Rectal smooth muscle tissue (tissue), 1 donor: ENCODE measurements around the gene UROC1.

ENCODE experiments used
- H3K27ac ChIP-seq: one replicate; pipeline ENCODE4 v1.7.0; 2013; ENCODE audit warnings: low read depth, low read length, inconsistent platforms
- H3K27me3 ChIP-seq: one replicate; pipeline ENCODE4 v1.7.0; 2013; ENCODE audit warnings: low read length; ENCODE audit not compliant: control insufficient read depth, insufficient read depth
- H3K36me3 ChIP-seq: one replicate; pipeline ENCODE4 v1.7.0; 2013; ENCODE audit warnings: low read length; ENCODE audit not compliant: control insufficient read depth, insufficient read depth
- H3K4me1 ChIP-seq: one replicate; pipeline ENCODE4 v1.7.0; 2013; ENCODE audit warnings: low read length; ENCODE audit not compliant: control insufficient read depth, insufficient read depth
- H3K4me3 ChIP-seq: one replicate; pipeline ENCODE4 v1.7.0; 2013; ENCODE audit warnings: low read length
- H3K9ac ChIP-seq: one replicate; pipeline ENCODE4 v1.7.0; 2013; ENCODE audit warnings: low read length

Gene UROC1

DNA sequence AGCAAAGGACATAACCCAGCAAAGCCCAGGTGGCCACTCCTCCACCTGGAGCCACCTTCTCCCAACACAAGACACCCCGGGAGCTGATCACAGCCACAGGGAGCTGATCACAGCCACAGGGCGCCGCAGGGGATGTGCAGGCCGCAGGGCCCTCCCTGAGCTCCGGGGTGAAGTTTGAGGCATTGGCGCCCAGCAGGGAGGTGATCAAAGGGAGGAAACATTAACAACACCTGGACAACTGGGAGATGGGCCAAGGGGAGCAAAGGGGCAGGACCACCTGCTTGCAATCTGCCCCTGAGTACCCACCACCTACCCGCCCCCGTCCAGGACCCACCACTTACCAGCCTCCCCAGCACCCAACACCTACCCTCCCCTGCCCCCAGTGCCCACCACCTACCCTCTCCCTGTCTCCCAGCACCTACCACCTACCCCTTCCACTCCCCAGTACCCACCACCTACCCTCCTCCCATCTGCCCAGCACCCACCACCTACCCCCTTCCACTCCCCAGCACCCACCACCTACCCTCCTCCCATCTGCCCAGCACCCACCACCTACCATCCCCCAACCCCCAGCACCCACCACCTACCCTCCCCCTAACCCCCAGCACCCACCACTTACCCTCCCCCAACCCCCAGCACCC, 2.4 kb downstream of the UROC1 start:
- no peaks in the 10 kb centered on the region for H3K36me3 ChIP-seq
- H3K27me3 ChIP-seq: no peaks in the 10 kb centered on the region
- no peaks in the 10 kb centered on the region for H3K4me1 ChIP-seq
- H3K27ac ChIP-seq: no peak overlapping the region
- no peak overlapping the region for H3K9ac ChIP-seq
- H3K4me3 ChIP-seq: no peak overlapping the region

DNA sequence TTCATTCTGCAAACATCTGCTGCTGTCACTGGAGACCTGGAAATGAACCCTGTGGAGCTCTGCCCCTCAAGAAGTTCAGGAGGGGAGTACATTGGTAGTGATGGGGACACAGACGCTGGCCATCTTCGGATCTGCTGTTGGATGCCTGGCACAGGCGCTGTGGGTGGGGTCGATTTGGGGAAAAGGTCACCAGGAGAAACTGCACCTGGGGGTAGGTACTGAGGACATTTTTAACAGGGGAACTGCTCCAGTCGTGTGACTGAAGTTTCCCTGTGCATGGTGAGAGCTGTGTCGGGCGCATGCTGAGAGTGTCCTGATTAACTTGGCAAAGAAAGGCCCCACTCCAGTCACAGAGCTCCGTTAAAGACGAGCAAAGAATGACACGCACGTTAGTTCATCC, 3.4 kb downstream of the UROC1 start:
- no peak overlapping the region for H3K9ac ChIP-seq
- H3K4me3 ChIP-seq: no peak overlapping the region
- no peaks in the 10 kb centered on the region for H3K4me1 ChIP-seq
- H3K36me3 ChIP-seq: no peaks in the 10 kb centered on the region
- H3K27me3 ChIP-seq: no peaks in the 10 kb centered on the region
- H3K27ac ChIP-seq: no peak overlapping the region

DNA sequence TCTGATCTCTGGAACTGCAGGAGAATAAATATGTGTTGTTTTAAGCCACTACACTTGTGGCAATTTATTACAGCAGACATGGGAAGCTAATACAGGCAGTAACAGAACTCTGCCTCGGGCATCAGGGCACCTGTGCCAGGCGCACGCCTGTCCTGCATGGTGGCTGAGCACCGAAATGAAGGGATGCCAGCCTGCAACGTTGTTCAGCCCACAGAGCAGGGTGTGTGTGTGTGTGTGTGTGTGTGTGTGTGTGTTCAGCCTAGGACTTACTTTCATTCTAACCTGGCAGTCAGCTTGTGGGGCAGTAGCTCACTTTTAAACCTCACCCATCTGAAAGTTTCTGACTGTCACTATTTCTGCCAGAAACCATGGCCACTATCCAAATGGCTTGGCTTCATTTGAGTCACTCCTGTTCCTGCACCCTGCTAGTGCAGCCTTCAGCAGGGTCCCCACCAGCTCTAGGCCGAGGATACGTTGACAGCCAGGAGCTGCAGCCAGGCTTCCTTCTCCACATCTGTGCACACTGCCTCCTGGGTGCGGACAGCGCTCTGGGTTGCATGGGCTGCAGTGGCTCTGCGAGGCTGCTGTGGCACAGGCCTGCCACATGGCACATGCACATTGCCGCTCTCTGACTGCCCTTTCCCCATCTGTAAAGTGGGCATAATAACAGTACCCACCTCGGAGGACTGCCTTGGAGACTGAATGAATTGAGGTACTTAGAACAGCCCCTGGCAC, 4.5 kb downstream of the UROC1 start:
- Histone ChIP-seq H3K9ac (no peak overlapping the region), H3K27me3 (no peaks in the 10 kb centered on the region), H3K27ac (no peak overlapping the region), H3K4me1 (no peaks in the 10 kb centered on the region), H3K36me3 (no peaks in the 10 kb centered on the region), H3K4me3 (no peak overlapping the region)

DNA sequence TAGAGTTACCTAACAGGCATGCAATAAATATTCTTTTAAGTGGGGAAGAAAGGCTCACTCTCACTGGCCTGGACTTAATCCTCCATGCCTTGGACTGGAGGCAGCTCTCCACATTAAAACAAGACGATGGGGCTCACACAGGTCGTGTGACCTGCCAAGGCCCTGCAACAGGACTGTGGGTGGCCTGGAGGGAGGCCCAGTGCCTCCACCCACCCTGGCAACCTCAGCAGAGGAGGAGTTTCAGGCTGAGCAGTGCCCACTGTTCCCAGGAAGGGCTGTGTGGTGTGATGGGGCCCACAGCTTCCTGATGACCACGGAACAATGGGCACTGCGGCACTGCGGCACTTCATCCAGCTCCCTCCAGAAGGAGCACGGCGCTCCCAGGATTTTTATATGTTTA, 5.5 kb downstream of the UROC1 start:
- H3K27ac ChIP-seq: no peak overlapping the region
- no peak overlapping the region for H3K9ac ChIP-seq
- no peaks in the 10 kb centered on the region for H3K4me1 ChIP-seq
- H3K36me3 ChIP-seq: no peaks in the 10 kb centered on the region
- H3K27me3 ChIP-seq: no peaks in the 10 kb centered on the region
- no peak overlapping the region for H3K4me3 ChIP-seq

DNA sequence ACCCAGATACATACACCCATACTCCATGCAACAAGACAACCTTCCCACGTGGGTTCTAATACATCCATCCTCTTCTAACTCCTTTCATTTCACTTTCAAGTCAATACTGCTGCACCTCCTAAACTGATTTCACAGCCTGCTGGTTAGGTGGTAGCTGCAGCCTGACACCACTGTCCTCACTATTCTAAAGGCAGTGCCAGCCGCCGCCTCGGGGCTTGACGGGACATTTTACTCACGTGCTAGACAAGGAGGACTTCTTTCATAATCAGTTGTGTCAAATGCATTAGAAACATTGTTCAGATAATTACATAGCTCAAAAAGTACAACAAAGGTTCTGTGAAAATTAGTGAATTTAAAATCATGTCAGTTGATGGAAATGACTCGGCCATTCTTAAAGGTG, 6.3 kb downstream of the UROC1 start:
- Histone ChIP-seq H3K9ac (no peak overlapping the region), H3K4me3 (no peak overlapping the region), H3K27me3 (no peaks in the 10 kb centered on the region), H3K36me3 (no peaks in the 10 kb centered on the region), H3K27ac (no peak overlapping the region), H3K4me1 (no peaks in the 10 kb centered on the region)

DNA sequence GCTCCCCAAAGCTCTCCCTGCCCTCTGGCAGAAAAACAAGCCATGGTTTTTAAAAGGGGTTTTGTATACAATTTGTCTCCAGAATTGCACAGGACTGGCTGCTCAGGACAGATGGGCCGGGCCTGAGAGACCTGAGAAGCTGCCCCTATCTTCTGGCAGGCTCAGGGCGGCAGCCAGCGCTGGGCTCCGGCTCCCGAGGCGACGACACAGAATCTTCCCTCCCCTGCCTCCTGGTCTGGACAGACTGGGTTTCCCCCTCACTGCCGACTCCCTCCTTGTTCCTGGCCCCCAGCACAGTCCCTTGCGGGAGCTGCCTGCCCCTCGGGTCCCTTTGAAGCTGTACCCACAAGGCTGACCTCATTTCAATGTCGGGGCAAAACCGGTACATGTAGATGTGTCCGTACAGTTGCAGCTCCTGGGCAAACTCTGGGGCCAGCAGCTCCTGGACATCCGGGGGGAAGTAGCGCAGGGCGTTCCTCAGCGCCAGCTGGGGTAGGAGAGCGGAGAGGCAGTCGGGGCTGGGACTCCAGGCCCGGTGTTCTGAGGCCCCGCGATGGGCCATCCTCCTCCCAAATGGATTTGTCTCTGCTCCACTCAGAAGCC, 7.2 kb downstream of the UROC1 start:
- H3K36me3 ChIP-seq: no peaks in the 10 kb centered on the region
- H3K9ac ChIP-seq: no peak overlapping the region
- H3K4me3 ChIP-seq: no peak overlapping the region
- H3K4me1 ChIP-seq: no peaks in the 10 kb centered on the region
- H3K27ac ChIP-seq: no peak overlapping the region
- no peaks in the 10 kb centered on the region for H3K27me3 ChIP-seq

DNA sequence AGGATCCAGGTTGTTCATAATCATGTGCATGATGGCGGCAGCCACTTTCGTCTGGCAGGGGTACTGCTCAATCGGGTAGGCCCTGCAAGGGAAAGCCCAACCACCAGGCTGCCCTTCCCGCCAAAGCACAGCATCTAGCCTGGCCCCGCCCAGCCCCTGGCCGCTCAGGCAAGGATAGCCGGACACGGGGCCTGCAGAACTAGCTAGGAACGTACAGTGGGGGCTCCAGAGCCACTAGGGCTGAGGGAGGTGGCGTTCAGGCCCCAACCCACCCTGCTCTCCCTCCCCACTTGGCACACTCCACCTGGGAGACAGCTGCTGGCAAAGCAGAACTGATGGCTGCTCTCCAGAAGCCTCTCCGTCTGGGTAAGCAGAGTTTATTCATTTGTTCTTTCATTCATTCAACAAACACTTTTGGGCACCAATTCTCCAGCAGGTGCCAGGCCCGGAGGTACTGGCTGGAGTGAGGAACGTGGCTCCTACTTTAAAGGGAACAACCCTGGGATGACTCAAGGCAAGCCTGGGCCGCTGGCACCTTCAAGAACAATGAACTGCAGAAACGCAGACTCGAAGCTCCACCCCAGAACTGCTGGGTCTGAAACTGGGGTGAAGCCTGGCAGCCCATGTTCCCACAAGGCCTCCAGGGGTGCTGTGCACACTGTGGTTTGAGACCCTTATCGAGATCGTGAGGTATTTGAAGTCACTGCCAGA, 7.8 kb downstream of the UROC1 start:
- Histone ChIP-seq H3K4me1 (no peaks in the 10 kb centered on the region), H3K4me3 (no peak overlapping the region), H3K36me3 (no peaks in the 10 kb centered on the region), H3K27me3 (no peaks in the 10 kb centered on the region), H3K9ac (no peak overlapping the region), H3K27ac (no peak overlapping the region)

DNA sequence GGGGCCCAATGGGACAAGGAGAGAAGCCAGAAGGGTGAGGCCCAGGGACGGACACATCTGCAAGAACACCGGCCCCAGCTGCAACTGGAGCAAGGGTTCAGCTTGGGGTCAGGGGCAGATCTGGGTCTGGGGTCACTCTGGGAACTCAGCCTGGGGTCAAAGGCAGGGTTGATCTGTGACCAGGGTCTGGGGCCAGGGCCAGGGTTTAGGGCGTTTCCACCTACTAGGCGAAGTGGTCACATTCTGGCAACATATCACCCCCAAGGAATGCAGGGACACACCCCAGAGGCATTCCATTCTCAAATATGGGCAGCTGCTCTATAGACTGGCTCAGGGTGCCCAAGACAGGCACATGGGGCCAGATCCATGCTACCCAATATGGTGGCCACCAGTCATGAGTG, 9.0 kb downstream of the UROC1 start:
- no peak overlapping the region for H3K27ac ChIP-seq
- no peaks in the 10 kb centered on the region for H3K4me1 ChIP-seq
- no peaks in the 10 kb centered on the region for H3K36me3 ChIP-seq
- H3K4me3 ChIP-seq: no peak overlapping the region
- no peaks in the 10 kb centered on the region for H3K27me3 ChIP-seq
- H3K9ac ChIP-seq: no peak overlapping the region

DNA sequence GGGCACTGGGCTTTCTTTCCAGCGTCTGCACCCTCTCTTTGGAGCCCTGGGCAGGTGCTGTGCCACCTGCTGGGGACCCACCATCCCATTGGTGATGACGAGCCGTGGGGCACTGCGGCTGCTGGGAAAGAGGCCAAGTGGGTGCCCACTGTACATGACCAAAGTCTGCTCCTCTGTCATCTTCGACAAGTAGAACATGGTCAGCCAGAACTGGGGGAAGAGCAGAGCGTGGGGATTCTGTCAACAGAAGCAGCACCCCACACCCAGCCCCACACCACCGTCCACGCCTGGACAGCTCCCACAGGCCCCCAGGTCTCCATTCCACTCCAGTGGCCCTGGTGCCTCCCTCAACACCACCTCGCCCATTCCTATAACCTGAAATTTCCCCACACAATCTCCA, 9.7 kb downstream of the UROC1 start:
- Histone ChIP-seq H3K36me3 (no peaks in the 10 kb centered on the region), H3K27ac (no peak overlapping the region), H3K9ac (no peak overlapping the region), H3K4me1 (no peaks in the 10 kb centered on the region), H3K4me3 (no peak overlapping the region), H3K27me3 (no peaks in the 10 kb centered on the region)

DNA sequence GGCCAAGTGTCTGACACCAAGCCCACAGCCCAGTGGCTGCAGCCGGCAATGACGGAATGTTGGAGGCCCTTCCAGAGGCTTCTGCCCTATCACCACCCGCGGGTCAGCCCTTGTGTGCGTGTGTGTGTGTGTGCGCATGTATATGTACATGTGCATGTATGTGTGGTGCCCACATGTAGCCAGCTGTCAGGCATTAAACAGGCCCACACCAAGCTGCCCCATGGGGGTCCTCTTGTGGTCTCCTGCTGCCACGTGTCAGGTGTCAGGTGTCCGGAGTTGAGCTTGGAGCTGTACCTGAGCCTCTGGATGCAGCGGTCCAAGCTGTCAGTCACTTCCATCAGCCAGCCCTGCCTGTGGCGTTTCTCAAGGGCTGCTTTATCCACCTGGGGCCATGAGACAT, 13.9 kb downstream of the UROC1 start:
- no peak overlapping the region for H3K9ac ChIP-seq
- H3K4me1 ChIP-seq: no peaks in the 10 kb centered on the region
- H3K27me3 ChIP-seq: no peaks in the 10 kb centered on the region
- H3K36me3 ChIP-seq: no peaks in the 10 kb centered on the region
- no peak overlapping the region for H3K4me3 ChIP-seq
- no peak overlapping the region for H3K27ac ChIP-seq

DNA sequence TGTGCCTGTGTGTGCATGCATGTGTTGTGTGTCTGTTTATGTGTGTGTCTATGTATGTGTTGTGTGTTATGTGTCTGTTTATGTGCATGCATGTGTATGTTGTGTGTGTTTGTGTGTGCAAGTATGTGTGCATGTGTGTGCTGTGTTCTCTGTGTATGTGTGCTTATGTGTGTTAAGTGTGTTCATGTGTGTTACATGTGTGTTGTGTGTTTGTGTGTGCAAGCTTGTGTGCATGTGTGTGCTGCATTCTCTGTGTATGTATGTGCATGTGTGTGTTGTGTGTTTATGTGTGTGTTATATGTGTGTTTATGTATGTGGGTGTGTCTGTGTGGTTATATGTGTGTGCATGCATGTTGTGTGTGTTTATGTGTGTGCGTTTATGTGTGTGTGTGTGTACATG, 14.9 kb downstream of the UROC1 start:
- no peaks in the 10 kb centered on the region for H3K4me1 ChIP-seq
- H3K4me3 ChIP-seq: no peak overlapping the region
- no peaks in the 10 kb centered on the region for H3K36me3 ChIP-seq
- H3K27ac ChIP-seq: no peak overlapping the region
- H3K27me3 ChIP-seq: no peaks in the 10 kb centered on the region
- no peak overlapping the region for H3K9ac ChIP-seq

DNA sequence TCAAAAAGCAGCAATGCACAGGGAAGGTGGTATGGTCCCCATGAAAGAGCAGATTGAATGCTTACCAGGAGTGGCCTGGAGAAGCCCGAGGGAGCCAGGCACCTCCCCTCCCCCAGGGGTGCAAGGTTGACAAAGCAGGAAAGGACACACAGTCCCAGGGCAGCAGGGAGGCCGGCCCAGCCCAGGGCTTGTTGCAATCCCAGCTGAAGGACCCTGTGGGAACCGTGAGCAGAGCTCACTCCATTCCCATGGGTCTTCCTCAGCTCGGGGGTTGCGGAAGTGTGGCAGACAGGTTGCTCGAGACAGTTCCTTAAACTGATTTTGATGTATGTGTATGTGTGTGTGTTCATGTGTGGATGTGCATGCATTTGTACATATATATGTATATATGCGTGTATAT, 15.8 kb downstream of the UROC1 start:
- Histone ChIP-seq H3K4me1 (no peaks in the 10 kb centered on the region), H3K27me3 (no peaks in the 10 kb centered on the region), H3K9ac (no peak overlapping the region), H3K27ac (no peak overlapping the region), H3K4me3 (no peak overlapping the region), H3K36me3 (no peaks in the 10 kb centered on the region)
